Measurements from ENCODE around the gene FRS3. TPM values are rescaled to one million over a fixed set of nuclear protein-coding genes. Genes with fewer than 3 reads are reported as not detected.

FRS3 gene
- total and polyA plus RNA-seq, 2 of the 13 experiments (the other 11 are each of a cell fraction or from before 2014, with no cell fraction given), result 3.0 to 7.4 TPM

DNA sequence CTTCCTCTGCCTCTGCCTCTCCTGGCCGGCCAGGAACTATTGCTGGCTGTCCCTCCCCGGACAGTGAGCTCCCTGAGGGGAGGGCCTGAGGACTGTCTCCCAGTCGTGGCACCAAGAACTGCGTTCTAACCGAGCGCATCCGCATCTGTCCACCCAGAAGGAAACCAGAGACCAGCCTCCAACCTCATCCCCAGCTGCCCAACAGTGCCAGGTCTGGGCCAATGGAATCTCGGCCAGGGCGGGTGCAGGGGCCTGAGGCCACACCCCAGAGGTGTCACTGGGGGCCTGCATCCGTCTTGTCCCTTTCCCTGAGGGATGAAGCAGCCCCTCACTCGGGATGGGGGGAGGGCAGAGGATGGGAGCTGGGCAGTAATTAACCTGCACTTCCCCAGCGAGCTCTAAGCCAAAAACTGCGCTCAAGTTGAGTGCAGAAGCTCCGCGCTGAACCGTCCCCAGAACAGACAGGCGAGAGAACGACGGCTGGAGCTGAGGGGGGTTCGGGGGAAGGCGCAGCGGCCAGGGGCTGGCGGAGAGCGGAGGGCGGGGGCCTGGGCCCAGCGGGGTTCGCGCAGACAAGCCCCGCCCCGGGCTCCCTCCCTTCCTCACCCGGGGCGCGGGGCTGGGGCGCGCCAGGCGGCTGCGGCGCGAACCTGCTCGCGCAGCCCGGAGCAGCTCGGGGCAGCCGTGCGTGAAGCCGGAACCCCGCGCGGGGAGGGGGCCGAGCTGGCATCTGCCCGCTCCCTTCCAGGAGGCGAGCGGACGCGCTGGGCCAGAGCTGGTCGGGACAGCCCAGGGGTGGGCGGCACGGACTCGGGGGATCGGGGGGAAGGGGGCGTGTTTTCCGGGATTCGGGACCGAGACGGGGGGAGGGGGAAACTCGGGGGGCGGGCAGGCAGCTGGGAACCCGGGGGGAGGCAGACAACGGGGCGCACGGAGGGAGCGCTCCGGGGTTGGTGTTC, 45.7 kb downstream of the FRS3 start (continued):
- peak; percentile 2; the same call in 1 of the 2 replicates for TF ChIP-seq DMAP1 (CRISPR knock-in tag; IDR thresholded peaks at IDR 0.05)
- TF ChIP-seq FUBP1 (CRISPR knock-in tag; IDR thresholded peaks at IDR 0.05; ENCODE audit: borderline replicate concordance), result no peak
- peak; percentile 58 for TF ChIP-seq ZEB1 (IDR thresholded peaks at IDR 0.05; ENCODE audit: insufficient replicate concordance, low read depth)
- TF ChIP-seq KMT2B (CRISPR knock-in tag; IDR thresholded peaks at IDR 0.05), result no peak
- TF ChIP-seq HOXA9 (CRISPR knock-in tag; IDR thresholded peaks at IDR 0.05; ENCODE audit: borderline replicate concordance), result peak; percentile 75; the same call in 1 of the 2 replicates
- TF ChIP-seq TBX2 (CRISPR knock-in tag; IDR thresholded peaks at IDR 0.05; ENCODE audit: borderline replicate concordance), result peak; percentile 74
- TF ChIP-seq SNAPC2 (CRISPR knock-in tag; IDR thresholded peaks at IDR 0.05), result no peak
- peak; percentile 12; the same call in 1 of the 2 replicates for TF ChIP-seq THAP9 (CRISPR knock-in tag; IDR thresholded peaks at IDR 0.05; ENCODE audit: borderline replicate concordance)
- TF ChIP-seq ZNF816 (CRISPR knock-in tag; IDR thresholded peaks at IDR 0.05; ENCODE audit: borderline replicate concordance), result no peak
- TF ChIP-seq, protein P1, sequence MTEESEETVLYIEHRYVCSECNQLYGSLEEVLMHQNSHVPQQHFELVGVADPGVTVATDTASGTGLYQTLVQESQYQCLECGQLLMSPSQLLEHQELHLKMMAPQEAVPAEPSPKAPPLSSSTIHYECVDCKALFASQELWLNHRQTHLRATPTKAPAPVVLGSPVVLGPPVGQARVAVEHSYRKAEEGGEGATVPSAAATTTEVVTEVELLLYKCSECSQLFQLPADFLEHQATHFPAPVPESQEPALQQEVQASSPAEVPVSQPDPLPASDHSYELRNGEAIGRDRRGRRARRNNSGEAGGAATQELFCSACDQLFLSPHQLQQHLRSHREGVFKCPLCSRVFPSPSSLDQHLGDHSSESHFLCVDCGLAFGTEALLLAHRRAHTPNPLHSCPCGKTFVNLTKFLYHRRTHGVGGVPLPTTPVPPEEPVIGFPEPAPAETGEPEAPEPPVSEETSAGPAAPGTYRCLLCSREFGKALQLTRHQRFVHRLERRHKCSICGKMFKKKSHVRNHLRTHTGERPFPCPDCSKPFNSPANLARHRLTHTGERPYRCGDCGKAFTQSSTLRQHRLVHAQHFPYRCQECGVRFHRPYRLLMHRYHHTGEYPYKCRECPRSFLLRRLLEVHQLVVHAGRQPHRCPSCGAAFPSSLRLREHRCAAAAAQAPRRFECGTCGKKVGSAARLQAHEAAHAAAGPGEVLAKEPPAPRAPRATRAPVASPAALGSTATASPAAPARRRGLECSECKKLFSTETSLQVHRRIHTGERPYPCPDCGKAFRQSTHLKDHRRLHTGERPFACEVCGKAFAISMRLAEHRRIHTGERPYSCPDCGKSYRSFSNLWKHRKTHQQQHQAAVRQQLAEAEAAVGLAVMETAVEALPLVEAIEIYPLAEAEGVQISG (CRISPR knock-in tag; IDR thresholded peaks at IDR 0.05), result peak; percentile 35
- 0 out of 3 replicates have a peak, but pooled peaks have one; percentile 54 for TF ChIP-seq MXI1 (IDR thresholded peaks at IDR 0.05; ENCODE audit: borderline replicate concordance, low read depth, low read length)
- TF ChIP-seq ZNF329 (CRISPR knock-in tag; IDR thresholded peaks at IDR 0.05; ENCODE audit: low read depth), result peak; percentile 35; the same call in 1 of the 2 replicates
- TF ChIP-seq, protein P2, sequence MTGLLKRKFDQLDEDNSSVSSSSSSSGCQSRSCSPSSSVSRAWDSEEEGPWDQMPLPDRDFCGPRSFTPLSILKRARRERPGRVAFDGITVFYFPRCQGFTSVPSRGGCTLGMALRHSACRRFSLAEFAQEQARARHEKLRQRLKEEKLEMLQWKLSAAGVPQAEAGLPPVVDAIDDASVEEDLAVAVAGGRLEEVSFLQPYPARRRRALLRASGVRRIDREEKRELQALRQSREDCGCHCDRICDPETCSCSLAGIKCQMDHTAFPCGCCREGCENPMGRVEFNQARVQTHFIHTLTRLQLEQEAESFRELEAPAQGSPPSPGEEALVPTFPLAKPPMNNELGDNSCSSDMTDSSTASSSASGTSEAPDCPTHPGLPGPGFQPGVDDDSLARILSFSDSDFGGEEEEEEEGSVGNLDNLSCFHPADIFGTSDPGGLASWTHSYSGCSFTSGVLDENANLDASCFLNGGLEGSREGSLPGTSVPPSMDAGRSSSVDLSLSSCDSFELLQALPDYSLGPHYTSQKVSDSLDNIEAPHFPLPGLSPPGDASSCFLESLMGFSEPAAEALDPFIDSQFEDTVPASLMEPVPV (CRISPR knock-in tag; IDR thresholded peaks at IDR 0.05), result peak; percentile 66; the same call in 1 of the 2 replicates
- TF ChIP-seq ZNF777 (CRISPR knock-in tag; IDR thresholded peaks at IDR 0.05), result peak; percentile 74; the same call in 1 of the 2 replicates
- TF ChIP-seq PATZ1 (CRISPR knock-in tag; IDR thresholded peaks at IDR 0.05), result peak; percentile 93
